H1 (cell line): ENCODE results near the gene APEH. TPM values are rescaled to one million over a fixed set of nuclear protein-coding genes. Genes with fewer than 3 reads are reported as not detected.
"Not testable (repeated sequence)": the region's sequence is repeated elsewhere in the genome, so short reads cannot be mapped to it uniquely, and the experiment has no call there.

ENCODE experiments used
- CTCF ChIA-PET: fragments of 300-600 bp; sonication (Branson Sonifier 250); formaldehyde crosslinking; loops from one replicate; lab custom pipeline; 2021; ENCODE audit not compliant: partially characterized antibody; lab: Charles Lee
- POLR2A ChIA-PET: fragments of 300-600 bp; sonication (Branson Sonifier 250); formaldehyde crosslinking; loops from one replicate; lab custom pipeline; 2021; ENCODE audit warnings: inconsistent platforms; ENCODE audit not compliant: partially characterized antibody; lab: Charles Lee
- DNase-seq, 2 experiments: peaks; one replicate each; pipeline versions ENCODE4 v3.0.0 to v3.0.0-alpha.2; 2010 to 2022; ENCODE audit warnings: low spot score in 2 of 2, low read depth in 1 of 2, mixed read lengths in 1 of 2
- FAIRE-seq: peaks from 2 replicates; lab custom pipeline; 2011; peaks lifted over from hg19 to GRCh38; lab: Jason Lieb, UNC
- H2AFZ ChIP-seq: 2 replicates; pipeline ENCODE4 v1.8.1; 2012; ENCODE audit warnings: low read length, inconsistent platforms
- H2AK5ac ChIP-seq: 2 replicates; pipeline ENCODE4 v1.6.1; 2013; ENCODE audit warnings: low read depth, low read length
- H2BK120ac ChIP-seq: replicated peaks from 2 replicates; pipeline ENCODE3; 2013; ENCODE audit warnings: low read depth, low read length, inconsistent platforms
- H2BK12ac ChIP-seq: 2 replicates; pipeline ENCODE4 v1.6.1; 2013; ENCODE audit warnings: low read depth, low read length
- H2BK15ac ChIP-seq: 2 replicates; pipeline ENCODE4 v1.6.1; 2013; ENCODE audit warnings: low read length
- H2BK20ac ChIP-seq: 2 replicates; pipeline ENCODE4 v1.6.1; 2013; ENCODE audit warnings: low read length
- H2BK5ac ChIP-seq: 2 replicates; pipeline ENCODE4 v1.6.1; 2013; ENCODE audit warnings: low read depth, low read length
- H3K14ac ChIP-seq: 2 replicates; pipeline ENCODE4 v1.6.1; 2013; ENCODE audit warnings: inconsistent platforms; ENCODE audit not compliant: insufficient read length
- H3K18ac ChIP-seq: 2 replicates; pipeline ENCODE4 v1.6.1; 2013; ENCODE audit warnings: low read length; ENCODE audit errors: extremely low read depth
- H3K23ac ChIP-seq: 2 replicates; pipeline ENCODE4 v1.6.1; 2013; ENCODE audit warnings: inconsistent platforms; ENCODE audit not compliant: insufficient read length
- H3K23me2 ChIP-seq: 2 replicates; pipeline ENCODE4 v1.6.1; 2013; ENCODE audit warnings: low read depth, low read length
- H3K27ac ChIP-seq: 2 replicates; pipeline ENCODE4 v1.6.1; 2011; ENCODE audit warnings: low read depth, low read length, inconsistent platforms
- H3K27me3 ChIP-seq, 4 experiments: replicated peaks in 1 of 4; 1 replicate in 1 of 4; 2 replicates in 3 of 4; pipeline versions ENCODE4 v1.6.1 to v1.8.1; 2011 to 2013; ENCODE audit warnings: low read length in 3 of 4, mild to moderate bottlenecking in 3 of 4, inconsistent platforms in 2 of 4, mixed read lengths in 2 of 4, moderate library complexity in 1 of 4; ENCODE audit not compliant: control insufficient read depth in 3 of 4, insufficient read depth in 3 of 4; ENCODE audit errors: extremely low read depth in 1 of 4
- H3K36me3 ChIP-seq, 4 experiments: 2 replicates each; pipeline versions ENCODE4 v1.6.1 to v1.8.1; 2011 to 2013; ENCODE audit warnings: mild to moderate bottlenecking in 4 of 4, low read length in 3 of 4, moderate library complexity in 2 of 4, control low read depth in 1 of 4, inconsistent platforms in 1 of 4; ENCODE audit not compliant: insufficient read depth in 4 of 4, control insufficient read depth in 2 of 4
- H3K4ac ChIP-seq: replicated peaks from 2 replicates; pipeline ENCODE3; 2013; ENCODE audit warnings: low read length, low read depth, mixed read lengths, inconsistent platforms; ENCODE audit not compliant: insufficient read length
- H3K4me1 ChIP-seq, 4 experiments: replicated peaks in 1 of 4; 1 replicate in 1 of 4; 2 replicates in 3 of 4; pipeline versions ENCODE4 v1.6.1 to v1.8.1; 2011 to 2013; ENCODE audit warnings: low read length in 3 of 4, inconsistent platforms in 2 of 4, mixed read lengths in 1 of 4; ENCODE audit not compliant: insufficient read depth in 4 of 4, control insufficient read depth in 3 of 4
- H3K4me2 ChIP-seq, 2 experiments: 2 replicates each; pipeline versions ENCODE4 v1.6.1 to v1.8.1; 2011 to 2013; ENCODE audit warnings: low read depth in 2 of 2, low read length in 2 of 2, control low read depth in 1 of 2, inconsistent platforms in 1 of 2, mild to moderate bottlenecking in 1 of 2; ENCODE audit not compliant: insufficient read depth in 1 of 2
- H3K4me3 ChIP-seq, 4 experiments: fragments of 200-600, 300-600 bp in 1 of 4; sonication (generic), shearing (Covaris generic), sonication (Bioruptor Twin) in 1 of 4; 2 replicates each; pipeline versions ENCODE4 v1.5.1 to v1.8.1; 2011 to 2016; ENCODE audit warnings: low read length in 4 of 4, low read depth in 3 of 4, control low read depth in 2 of 4, inconsistent platforms in 2 of 4, mild to moderate bottlenecking in 2 of 4, mixed read lengths in 1 of 4, moderate library complexity in 1 of 4; ENCODE audit not compliant: insufficient read depth in 2 of 4; ENCODE audit errors: extremely low read depth in 1 of 4
- H3K56ac ChIP-seq: replicated peaks from 2 replicates; pipeline ENCODE3; 2013; ENCODE audit warnings: low read depth, mild to moderate bottlenecking, mixed read lengths, low read length, inconsistent platforms; ENCODE audit not compliant: insufficient read length
- H3K79me1 ChIP-seq: 2 replicates; pipeline ENCODE4 v1.6.1; 2013; ENCODE audit warnings: low read depth, low read length, control low read depth
- H3K79me2 ChIP-seq, 2 experiments: 2 replicates each; pipeline versions ENCODE4 v1.6.1 to v1.8.1; 2012 to 2013; ENCODE audit warnings: low read length in 2 of 2, mild to moderate bottlenecking in 2 of 2, inconsistent platforms in 1 of 2; ENCODE audit not compliant: insufficient read depth in 2 of 2, control insufficient read depth in 1 of 2
- H3K9ac ChIP-seq, 4 experiments: replicated peaks in 1 of 4; 1 replicate in 1 of 4; 2 replicates in 3 of 4; pipeline versions ENCODE4 v1.6.1 to v1.8.1; 2011 to 2013; ENCODE audit warnings: low read depth in 3 of 4, low read length in 3 of 4, control low read depth in 2 of 4, mild to moderate bottlenecking in 2 of 4, moderate library complexity in 2 of 4, inconsistent platforms in 1 of 4; ENCODE audit errors: extremely low read depth in 1 of 4
- H3K9me3 ChIP-seq, 2 experiments: 2 replicates each; pipeline versions ENCODE4 v1.6.1 to v1.8.1; 2012 to 2013; ENCODE audit warnings: mild to moderate bottlenecking in 2 of 2, moderate library complexity in 2 of 2, control low read depth in 1 of 2, inconsistent platforms in 1 of 2, low read depth in 1 of 2, low read length in 1 of 2, mixed read lengths in 1 of 2; ENCODE audit not compliant: insufficient read depth in 2 of 2
- H4K20me1 ChIP-seq, 2 experiments: replicated peaks in 1 of 2; 2 replicates each; pipeline versions ENCODE3 to v1.8.1; 2011 to 2013; ENCODE audit warnings: inconsistent platforms in 2 of 2, low read length in 2 of 2, mild to moderate bottlenecking in 1 of 2; ENCODE audit not compliant: insufficient read depth in 2 of 2, control insufficient read depth in 1 of 2
- H4K5ac ChIP-seq: 2 replicates; pipeline ENCODE4 v1.6.1; 2013; ENCODE audit warnings: low read length, low read depth, mixed read lengths, inconsistent platforms; ENCODE audit not compliant: insufficient read length
- H4K8ac ChIP-seq: 2 replicates; pipeline ENCODE4 v1.8.0; 2013; ENCODE audit warnings: mild to moderate bottlenecking, moderate library complexity, low read length, inconsistent platforms; ENCODE audit not compliant: insufficient read depth; ENCODE audit errors: extremely low read depth
- H4K91ac ChIP-seq: replicated peaks from 2 replicates; pipeline ENCODE3; 2013; ENCODE audit warnings: low read length, mixed read lengths, inconsistent platforms; ENCODE audit not compliant: insufficient read length
- EGR1 ChIP-seq: IDR thresholded peaks from 2 replicates; pipeline ENCODE4 v1.6.1; 2011; ENCODE audit warnings: low read depth, low read length, borderline replicate concordance
- KDM4A ChIP-seq: IDR thresholded peaks from one replicate; pipeline ENCODE4 v1.7.1; 2012; ENCODE audit warnings: low read depth, mild to moderate bottlenecking, moderate library complexity, low read length, inconsistent platforms; ENCODE audit not compliant: severe bottlenecking
- PHF8 ChIP-seq: fragments of 200-600 bp; sonication (generic); conservative IDR thresholded peaks from 2 replicates; pipeline ENCODE4 v1.7.1; 2012; ENCODE audit warnings: low read depth, mild to moderate bottlenecking, inconsistent platforms, low read length, moderate library complexity
- TAF1 ChIP-seq: IDR thresholded peaks from 2 replicates; pipeline ENCODE4 v1.6.1; 2011; ENCODE audit warnings: mild to moderate bottlenecking, low read depth, low read length
- WGBS, 2 experiments: shearing (Covaris generic) in 1 of 2; methylation state at CpG; one replicate each; pipeline versions ENCODE4 v1.1.6 to v1.1.7; 2013 to 2015; ENCODE audit warnings: low lambda C conversion rate in 2 of 2, mixed read lengths in 2 of 2, inconsistent platforms in 1 of 2, low coverage in 1 of 2, missing lambda C conversion rate in 1 of 2; ENCODE audit not compliant: insufficient replicate concordance in 2 of 2, insufficient coverage in 1 of 2, insufficient read length in 1 of 2; ENCODE audit errors: extremely low coverage in 1 of 2, missing lambda C conversion rate in 1 of 2; 5-methylcytosine and 5-hydroxymethylcytosine counted together
- polyA plus RNA-seq, 7 experiments: library from polyadenylated mRNA; depleted of rRNA in 3 of 7; stranded (reverse) in 5 of 7; unstranded in 2 of 7; fragments of >200 nt in 5 of 7; fragments of 200-250 nt in 2 of 7; gene quantifications; 1 replicate in 5 of 7; 2 replicates in 1 of 7; 4 replicates in 1 of 7; pipeline versions ENCODE4 v1.2.1 to v1.2.3, GENCODE V29; 2011 to 2013; ENCODE audit warnings: missing spikeins in 2 of 7, mixed read lengths in 2 of 7
- total RNA-seq: library from RNA; stranded (reverse); fragmentation: NEBNext Ultra II Directional; extraction: Animal tissue kit (Norgen Biotek cat#: 25700); gene quantifications from 2 replicates; pipeline ENCODE4 v1.2.1, GENCODE V29; 2021

Gene APEH
- total and polyA plus RNA-seq, 2 of the 8 experiments (the other 6 are each of a cell fraction or from before 2014, with no cell fraction given): 222 to 260 TPM

DNA sequence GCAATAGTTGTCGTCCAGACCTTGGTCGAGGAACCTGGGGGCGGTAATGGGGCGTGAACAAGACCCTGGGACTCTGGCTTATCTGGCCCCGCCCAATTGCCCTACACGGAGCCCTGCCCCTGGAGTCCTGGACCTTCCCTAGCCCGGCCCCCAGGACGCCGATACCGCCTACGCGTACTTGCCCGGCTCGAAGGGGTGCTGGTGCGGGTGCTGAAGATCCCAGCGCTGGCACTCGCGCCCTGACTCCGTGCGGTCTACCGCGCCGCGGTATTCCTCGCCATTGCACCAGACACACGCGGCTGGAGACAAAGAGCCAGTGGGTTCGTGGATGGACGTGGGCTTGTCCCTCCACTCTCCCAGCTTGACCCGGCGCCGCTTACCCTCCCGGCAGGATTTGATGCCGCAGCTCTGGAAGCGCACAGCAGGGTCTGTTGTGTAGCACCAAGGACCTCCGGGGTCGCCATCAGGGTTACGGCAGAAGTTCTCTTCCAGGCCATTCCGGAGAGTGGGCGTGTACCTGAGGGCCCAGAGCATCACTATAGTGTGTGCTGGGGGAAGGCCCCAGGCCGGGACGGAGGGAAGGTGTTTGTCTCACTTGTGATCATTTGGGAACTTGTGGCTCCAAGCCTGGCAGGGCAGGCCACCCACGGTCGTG, 12.7 kb downstream of the APEH start:
- H2BK12ac ChIP-seq: peak overlapping the region; percentile 39; the same call in 1 of the 2 replicates
- H3K9me3 ChIP-seq, FAIRE-seq, H4K20me1 ChIP-seq, H2BK5ac ChIP-seq, H3K14ac ChIP-seq, H3K56ac ChIP-seq, H3K27me3 ChIP-seq, H3K79me1 ChIP-seq, H2BK15ac ChIP-seq, CTCF ChIA-PET, H2AFZ ChIP-seq, H3K23ac ChIP-seq, H3K79me2 ChIP-seq, H3K4ac ChIP-seq, H2BK20ac ChIP-seq, H2AK5ac ChIP-seq, H3K4me1 ChIP-seq, H4K91ac ChIP-seq, H2BK120ac ChIP-seq: not testable (repeated sequence)
- 12% methylated on average over 35 of the region's 44 CpGs; no CpG with 5 or more reads in 1 of the 2 experiments for whole genome bisulfite sequencing, 2 experiments
- H3K9ac ChIP-seq: peak overlapping the region in 3 of 4 experiments; percentile 20 to 69 (median 47); a peak in 6 of 7 replicates
- POLR2A ChIA-PET: interaction anchor here (2.6 kb wide), 1 partner anchor 32 kb away, joined by 12 read pairs; the partner anchor contains the start of gene AMIGO3
- H3K4me2 ChIP-seq: peak overlapping the region; percentile 77 to 99
- peak overlapping the region; percentile 58; the same call in 1 of the 2 replicates for H3K27ac ChIP-seq
- H3K23me2 ChIP-seq: peaks cover 14% of the 10 kb centered on the region
- peak overlapping the region; percentile 84 for H4K5ac ChIP-seq
- H3K4me3 ChIP-seq: peak overlapping the region; percentile 49 to 74 (median 52)
- peak overlapping the region; percentile 85; the same call in 1 of the 2 replicates for H4K8ac ChIP-seq
- H3K36me3 ChIP-seq: peaks cover 16 to 21% (median 20%) of the 10 kb centered on the region in 4 experiments
- TF ChIP-seq KDM4A (peak; percentile 31), PHF8 (0 out of 2 replicates have a peak, but pooled peaks have one; percentile 19), TAF1 (peak; percentile 14; the same call in 1 of the 2 replicates), EGR1 (0 out of 2 replicates have a peak, but pooled peaks have one; percentile 40)
- peak overlapping the region; percentile 83 for H3K18ac ChIP-seq
- peak; percentile 79 to 91 for DNase-seq
